HFFc6 (cell line): ENCODE measurements around the gene ANO7. TPM values are rescaled to one million over a fixed set of nuclear protein-coding genes. Genes with fewer than 3 reads are reported as not detected.

Experiments used
- DNase-seq: peaks from one replicate; pipeline ENCODE4 v3.0.0-alpha.2; 2018
- H3K27ac Mint-ChIP-seq: 2 replicates; pipeline ENCODE4 v1.8.0; 2020; ENCODE audit warnings: mild to moderate bottlenecking, mixed read lengths
- H3K27me3 Mint-ChIP-seq: 2 replicates; pipeline ENCODE4 v1.8.0; 2021; ENCODE audit warnings: mild to moderate bottlenecking, moderate library complexity, mixed read lengths; ENCODE audit not compliant: insufficient read depth
- H3K36me3 Mint-ChIP-seq: 2 replicates; pipeline ENCODE4 v1.8.0; 2021; ENCODE audit warnings: low read depth, mixed read lengths
- H3K4me1 Mint-ChIP-seq: 2 replicates; pipeline ENCODE4 v1.8.0; 2020; ENCODE audit warnings: low read depth, mixed read lengths
- H3K4me3 Mint-ChIP-seq: 2 replicates; pipeline ENCODE4 v1.8.0; 2020; ENCODE audit warnings: mild to moderate bottlenecking, moderate library complexity, mixed read lengths
- H3K9me3 Mint-ChIP-seq: 2 replicates; pipeline ENCODE4 v1.8.0; 2020; ENCODE audit warnings: mild to moderate bottlenecking, mixed read lengths
- total RNA-seq, 6 experiments: library from RNA; stranded (reverse); fragmentation: NEBNext Ultra II Directional; extraction: Animal tissue kit (Norgen Biotek cat#: 25700); gene quantifications; 2 replicates in 1 of 6; 3 replicates in 5 of 6; pipeline ENCODE4 v1.2.3, GENCODE V29; 2021
- TF ChIP-seq, protein P1 (sequence below): fragments of 200-600 bp; sonication (generic); IDR thresholded peaks from 2 replicates; pipeline ENCODE4 v1.5.0; 2021; ENCODE audit warnings: antibody characterized with exemption, mild to moderate bottlenecking

ANO7 gene
- total RNA-seq, 6 experiments from 2014 or later: 0.80 to 1.4 (median 1.2) TPM

- no peaks in the 10 kb centered on the region for H3K9me3 Mint-ChIP-seq
- peaks cover 36% of the 10 kb centered on the region for H3K27me3 Mint-ChIP-seq
- no peak overlapping the region for H3K4me3 Mint-ChIP-seq
- H3K27ac Mint-ChIP-seq: no peak overlapping the region
- H3K36me3 Mint-ChIP-seq: no peaks in the 10 kb centered on the region
- TF ChIP-seq, protein P1, sequence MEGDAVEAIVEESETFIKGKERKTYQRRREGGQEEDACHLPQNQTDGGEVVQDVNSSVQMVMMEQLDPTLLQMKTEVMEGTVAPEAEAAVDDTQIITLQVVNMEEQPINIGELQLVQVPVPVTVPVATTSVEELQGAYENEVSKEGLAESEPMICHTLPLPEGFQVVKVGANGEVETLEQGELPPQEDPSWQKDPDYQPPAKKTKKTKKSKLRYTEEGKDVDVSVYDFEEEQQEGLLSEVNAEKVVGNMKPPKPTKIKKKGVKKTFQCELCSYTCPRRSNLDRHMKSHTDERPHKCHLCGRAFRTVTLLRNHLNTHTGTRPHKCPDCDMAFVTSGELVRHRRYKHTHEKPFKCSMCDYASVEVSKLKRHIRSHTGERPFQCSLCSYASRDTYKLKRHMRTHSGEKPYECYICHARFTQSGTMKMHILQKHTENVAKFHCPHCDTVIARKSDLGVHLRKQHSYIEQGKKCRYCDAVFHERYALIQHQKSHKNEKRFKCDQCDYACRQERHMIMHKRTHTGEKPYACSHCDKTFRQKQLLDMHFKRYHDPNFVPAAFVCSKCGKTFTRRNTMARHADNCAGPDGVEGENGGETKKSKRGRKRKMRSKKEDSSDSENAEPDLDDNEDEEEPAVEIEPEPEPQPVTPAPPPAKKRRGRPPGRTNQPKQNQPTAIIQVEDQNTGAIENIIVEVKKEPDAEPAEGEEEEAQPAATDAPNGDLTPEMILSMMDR: no peak
- no peaks in the 10 kb centered on the region for H3K4me1 Mint-ChIP-seq
- no peak for DNase-seq
Observed at GRCh38 chr2:241211276-241211675, 22.8 kb downstream of the ANO7 start.

- Mint-ChIP-seq H3K36me3 (no peaks in the 10 kb centered on the region), H3K9me3 (no peaks in the 10 kb centered on the region), H3K27ac (no peak overlapping the region), H3K27me3 (peaks cover 36% of the 10 kb centered on the region), H3K4me3 (no peak overlapping the region), H3K4me1 (no peaks in the 10 kb centered on the region)
- DNase-seq: no peak
- TF ChIP-seq, protein P1: no peak
Observed at GRCh38 chr2:241213041-241213440, 24.6 kb downstream of the ANO7 start.

- Mint-ChIP-seq H3K27ac (no peak overlapping the region), H3K36me3 (no peaks in the 10 kb centered on the region), H3K27me3 (peaks cover 36% of the 10 kb centered on the region), H3K4me3 (no peak overlapping the region), H3K4me1 (peaks cover 2% of the 10 kb centered on the region), H3K9me3 (no peaks in the 10 kb centered on the region)
- TF ChIP-seq, protein P1: no peak
- no peak for DNase-seq
Observed at GRCh38 chr2:241213567-241213966, 25.1 kb downstream of the ANO7 start.

GRCh38 chr2:241214209-241214608 is 25.7 kb downstream of the ANO7 start:
- Mint-ChIP-seq H3K9me3 (no peaks in the 10 kb centered on the region), H3K4me3 (no peak overlapping the region), H3K36me3 (no peaks in the 10 kb centered on the region), H3K27me3 (peaks cover 36% of the 10 kb centered on the region), H3K27ac (no peak overlapping the region), H3K4me1 (peaks cover 9% of the 10 kb centered on the region)
- DNase-seq: no peak
- TF ChIP-seq, protein P1: no peak

DNA sequence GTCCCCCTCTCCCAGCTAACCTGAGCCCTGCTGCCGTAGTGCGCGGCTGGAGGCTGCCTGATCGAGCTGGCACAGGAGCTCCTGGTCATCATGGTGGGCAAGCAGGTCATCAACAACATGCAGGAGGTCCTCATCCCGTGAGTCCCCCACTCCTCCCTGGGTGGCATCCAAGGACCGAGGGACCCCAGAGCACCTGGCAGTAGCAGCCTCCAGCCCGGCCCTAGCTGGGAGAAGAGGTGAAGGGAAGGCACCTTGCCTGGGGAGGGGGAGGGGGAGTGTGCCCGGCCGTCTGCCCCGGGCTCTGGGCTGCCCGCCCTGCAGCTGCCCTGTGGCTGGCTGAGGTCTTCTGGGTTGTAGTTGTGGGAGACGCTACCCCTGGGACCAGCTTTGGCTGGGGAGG is 26.3 kb downstream of the ANO7 start:
- no peak for DNase-seq
- Mint-ChIP-seq H3K27me3 (peaks cover 37% of the 10 kb centered on the region), H3K27ac (no peak overlapping the region), H3K9me3 (no peaks in the 10 kb centered on the region), H3K36me3 (no peaks in the 10 kb centered on the region), H3K4me3 (no peak overlapping the region), H3K4me1 (peaks cover 14% of the 10 kb centered on the region)
- TF ChIP-seq, protein P1: no peak

DNA sequence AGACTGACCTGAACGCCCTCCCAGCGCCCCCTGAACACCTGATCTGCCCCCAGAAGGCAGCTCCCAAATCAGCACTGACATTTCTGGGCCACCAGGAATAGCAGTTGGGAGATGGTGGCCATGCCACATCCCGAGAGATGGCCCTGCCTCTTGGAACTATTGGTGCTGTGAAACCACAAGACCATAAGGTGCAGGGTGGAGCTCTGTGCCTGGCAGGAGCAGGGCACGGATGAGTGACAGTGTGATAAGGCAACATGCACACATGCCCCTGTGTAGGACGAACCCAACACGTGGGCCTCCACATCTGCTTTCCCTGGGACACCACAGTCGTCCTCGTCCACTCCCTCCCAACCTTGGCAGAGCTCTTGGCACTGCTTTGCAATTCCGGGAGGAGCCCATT is 26.9 kb downstream of the ANO7 start:
- Mint-ChIP-seq H3K9me3 (no peaks in the 10 kb centered on the region; the same call in 1 of the 2 replicates), H3K27me3 (peaks cover 36% of the 10 kb centered on the region), H3K27ac (no peak overlapping the region), H3K4me1 (peaks cover 18% of the 10 kb centered on the region), H3K36me3 (no peaks in the 10 kb centered on the region), H3K4me3 (no peak overlapping the region)
- TF ChIP-seq, protein P1: no peak
- no peak for DNase-seq
